Type B pancreatic cell (in vitro differentiated cells): Measurements from ENCODE around the gene CYSLTR2. TPM values are rescaled to one million over a fixed set of nuclear protein-coding genes. Genes with fewer than 3 reads are reported as not detected.

Experiments
- DNase-seq: peaks from one replicate; pipeline ENCODE4 v3.0.0; 2021; ENCODE audit warnings: mixed read lengths; ENCODE audit not compliant: unreplicated experiment; ENCODE audit errors: extremely low spot score
- H3K27ac Mint-ChIP-seq: 2 replicates; pipeline ENCODE4 v1.8.0; 2021; ENCODE audit warnings: mild to moderate bottlenecking, mixed read lengths
- H3K27me3 Mint-ChIP-seq: 2 replicates; pipeline ENCODE4 v1.8.0; 2021; ENCODE audit warnings: mixed read lengths
- H3K36me3 Mint-ChIP-seq: 2 replicates; pipeline ENCODE4 v1.8.0; 2021; ENCODE audit warnings: mixed read lengths
- H3K4me1 Mint-ChIP-seq: one replicate; pipeline ENCODE4 v1.8.0; 2021; ENCODE audit warnings: mixed read lengths; ENCODE audit not compliant: unreplicated experiment
- H3K4me3 Mint-ChIP-seq: 2 replicates; pipeline ENCODE4 v1.8.0; 2021; ENCODE audit warnings: mild to moderate bottlenecking, mixed read lengths
- H3K9me3 Mint-ChIP-seq: 2 replicates; pipeline ENCODE4 v1.8.0; 2021; ENCODE audit warnings: mixed read lengths
- total RNA-seq: library from RNA; stranded (reverse); gene quantifications from 2 replicates; pipeline ENCODE4 v1.2.1, GENCODE V29; 2021; ENCODE audit warnings: low replicate concordance
- TF ChIP-seq, protein P1 (sequence below): fragments of 200-600 bp; sonication (generic); conservative IDR thresholded peaks from 2 replicates; pipeline ENCODE4 v1.5.0; 2021; ENCODE audit warnings: antibody characterized with exemption, mild to moderate bottlenecking

CYSLTR2 gene
- total RNA-seq, 1 donor from 2014 or later = 4.7 TPM

DNA sequence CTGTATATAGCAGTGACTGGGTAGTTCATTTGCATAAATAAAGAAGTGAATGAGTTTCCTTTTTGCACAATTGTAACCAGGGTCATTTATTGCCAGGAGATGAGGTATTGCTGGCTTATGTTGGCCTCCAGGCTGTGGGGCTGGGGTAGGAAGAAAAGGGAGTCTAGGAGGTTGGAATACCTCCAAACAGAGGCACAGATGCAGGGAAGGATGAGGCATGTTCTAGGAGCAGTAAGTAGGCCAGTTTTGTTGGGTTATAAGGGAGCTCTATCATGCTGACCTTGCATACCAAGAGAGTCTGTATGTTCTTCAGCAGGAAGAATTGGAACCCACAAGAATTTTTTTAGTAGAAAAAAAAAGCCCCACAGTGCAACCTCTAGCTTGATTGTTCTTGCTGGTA is 17.2 kb upstream of the CYSLTR2 start:
- H3K9me3 Mint-ChIP-seq = peaks cover 5% of the 10 kb centered on the region
- TF ChIP-seq, protein P1, sequence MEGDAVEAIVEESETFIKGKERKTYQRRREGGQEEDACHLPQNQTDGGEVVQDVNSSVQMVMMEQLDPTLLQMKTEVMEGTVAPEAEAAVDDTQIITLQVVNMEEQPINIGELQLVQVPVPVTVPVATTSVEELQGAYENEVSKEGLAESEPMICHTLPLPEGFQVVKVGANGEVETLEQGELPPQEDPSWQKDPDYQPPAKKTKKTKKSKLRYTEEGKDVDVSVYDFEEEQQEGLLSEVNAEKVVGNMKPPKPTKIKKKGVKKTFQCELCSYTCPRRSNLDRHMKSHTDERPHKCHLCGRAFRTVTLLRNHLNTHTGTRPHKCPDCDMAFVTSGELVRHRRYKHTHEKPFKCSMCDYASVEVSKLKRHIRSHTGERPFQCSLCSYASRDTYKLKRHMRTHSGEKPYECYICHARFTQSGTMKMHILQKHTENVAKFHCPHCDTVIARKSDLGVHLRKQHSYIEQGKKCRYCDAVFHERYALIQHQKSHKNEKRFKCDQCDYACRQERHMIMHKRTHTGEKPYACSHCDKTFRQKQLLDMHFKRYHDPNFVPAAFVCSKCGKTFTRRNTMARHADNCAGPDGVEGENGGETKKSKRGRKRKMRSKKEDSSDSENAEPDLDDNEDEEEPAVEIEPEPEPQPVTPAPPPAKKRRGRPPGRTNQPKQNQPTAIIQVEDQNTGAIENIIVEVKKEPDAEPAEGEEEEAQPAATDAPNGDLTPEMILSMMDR = no peak
- H3K4me1 Mint-ChIP-seq = peaks cover 6% of the 10 kb centered on the region
- no peaks in the 10 kb centered on the region for H3K36me3 Mint-ChIP-seq
- DNase-seq = no peak
- no peaks in the 10 kb centered on the region for H3K27me3 Mint-ChIP-seq
- H3K4me3 Mint-ChIP-seq = no peak overlapping the region
- H3K27ac Mint-ChIP-seq = no peak overlapping the region

DNA sequence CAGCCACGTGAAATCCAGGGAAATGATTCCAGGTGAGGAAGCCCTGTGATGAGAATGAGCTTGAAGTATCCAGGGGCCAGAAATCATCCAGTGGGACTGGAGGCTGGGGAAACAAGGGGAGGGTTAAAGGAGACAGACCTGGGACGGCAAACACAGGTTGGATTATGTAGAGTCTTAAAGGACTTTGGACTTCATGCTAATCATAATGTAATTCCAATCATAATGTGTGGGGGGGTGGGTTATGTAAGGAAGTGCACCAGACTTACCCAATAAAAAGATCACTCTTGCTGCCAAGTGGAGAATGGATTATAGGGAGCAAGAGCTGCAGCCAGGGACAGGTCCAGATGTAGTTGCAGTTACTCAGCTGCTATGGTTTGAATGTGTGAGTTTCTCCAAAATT is 16.1 kb upstream of the CYSLTR2 start:
- H3K27me3 Mint-ChIP-seq = no peaks in the 10 kb centered on the region
- DNase-seq = no peak
- peaks cover 5% of the 10 kb centered on the region for H3K9me3 Mint-ChIP-seq
- H3K36me3 Mint-ChIP-seq = no peaks in the 10 kb centered on the region
- H3K4me1 Mint-ChIP-seq = peaks cover 6% of the 10 kb centered on the region
- TF ChIP-seq, protein P1 = no peak
- H3K27ac Mint-ChIP-seq = no peak overlapping the region
- no peak overlapping the region for H3K4me3 Mint-ChIP-seq

DNA sequence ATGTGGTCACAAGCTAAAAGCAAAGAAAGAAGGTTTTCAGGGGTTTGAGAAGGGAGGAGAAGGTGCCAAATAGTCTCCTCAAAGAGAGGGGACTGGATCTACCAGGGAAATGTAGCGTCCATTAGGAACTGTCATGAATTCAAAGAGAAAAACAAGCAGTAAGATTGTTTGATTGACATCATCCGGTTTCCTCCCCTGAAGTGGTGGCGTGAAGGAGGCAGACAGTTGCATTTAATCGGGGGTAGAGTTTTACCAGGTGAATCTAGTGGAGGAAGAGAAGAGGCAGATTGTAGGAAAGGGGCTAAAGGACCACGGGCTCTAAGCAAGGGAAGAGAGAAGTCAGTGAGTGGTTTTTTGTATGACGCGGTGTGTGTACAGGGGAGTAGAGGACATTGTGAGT is 13.0 kb upstream of the CYSLTR2 start:
- no peaks in the 10 kb centered on the region for H3K27me3 Mint-ChIP-seq
- peaks cover 6% of the 10 kb centered on the region for H3K4me1 Mint-ChIP-seq
- no peak overlapping the region for H3K27ac Mint-ChIP-seq
- no peak overlapping the region for H3K4me3 Mint-ChIP-seq
- no peak for DNase-seq
- H3K36me3 Mint-ChIP-seq = no peaks in the 10 kb centered on the region
- H3K9me3 Mint-ChIP-seq = peaks cover 5% of the 10 kb centered on the region
- TF ChIP-seq, protein P1 = no peak

DNA sequence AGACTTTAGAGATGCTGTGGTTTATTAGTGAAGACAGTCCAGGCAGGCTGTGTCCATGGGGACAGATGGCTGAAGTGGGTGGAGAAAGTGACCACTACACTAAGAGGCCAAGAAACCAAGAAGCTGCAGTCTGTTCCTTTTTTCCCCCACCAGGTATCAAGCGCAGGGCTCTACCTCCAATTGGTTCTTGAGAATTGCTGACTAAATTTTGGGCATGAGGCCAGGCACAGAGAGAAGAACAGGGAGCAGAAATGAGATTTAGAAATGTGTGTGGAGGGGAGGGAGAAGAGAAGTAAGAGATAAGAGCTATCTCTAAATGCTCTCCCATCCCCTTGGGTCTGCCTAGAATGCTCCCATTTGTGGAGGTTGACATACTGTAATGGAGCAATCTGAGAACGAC is 12.3 kb upstream of the CYSLTR2 start:
- H3K27ac Mint-ChIP-seq = no peak overlapping the region
- no peaks in the 10 kb centered on the region for H3K27me3 Mint-ChIP-seq
- DNase-seq = no peak
- TF ChIP-seq, protein P1 = no peak
- H3K4me3 Mint-ChIP-seq = no peak overlapping the region
- H3K36me3 Mint-ChIP-seq = no peaks in the 10 kb centered on the region
- H3K9me3 Mint-ChIP-seq = peaks cover 2% of the 10 kb centered on the region
- peaks cover 6% of the 10 kb centered on the region for H3K4me1 Mint-ChIP-seq

DNA sequence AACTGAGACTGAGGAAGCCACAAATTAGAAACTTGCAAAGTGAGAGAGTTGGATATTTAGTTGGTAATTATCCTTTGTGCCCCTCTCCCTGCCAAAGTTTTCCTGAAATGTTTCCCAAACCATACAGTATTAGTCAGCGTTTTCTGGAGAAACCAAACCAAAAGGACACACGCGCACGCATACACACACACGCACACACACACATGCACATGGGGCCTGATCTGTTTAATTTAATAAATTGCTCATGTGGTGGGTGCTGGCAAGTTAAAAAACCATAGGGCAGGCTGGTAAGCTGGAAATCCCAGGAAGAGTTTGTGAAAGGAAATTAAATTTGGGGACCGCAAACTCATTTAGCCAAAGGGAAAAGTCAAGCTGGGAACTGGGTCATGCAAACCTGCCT is 11.7 kb upstream of the CYSLTR2 start:
- Mint-ChIP-seq H3K4me3 (no peak overlapping the region), H3K4me1 (peaks cover 6% of the 10 kb centered on the region), H3K36me3 (no peaks in the 10 kb centered on the region), H3K27me3 (no peaks in the 10 kb centered on the region), H3K9me3 (no peaks in the 10 kb centered on the region), H3K27ac (no peak overlapping the region)
- TF ChIP-seq, protein P1 = no peak
- no peak for DNase-seq

DNA sequence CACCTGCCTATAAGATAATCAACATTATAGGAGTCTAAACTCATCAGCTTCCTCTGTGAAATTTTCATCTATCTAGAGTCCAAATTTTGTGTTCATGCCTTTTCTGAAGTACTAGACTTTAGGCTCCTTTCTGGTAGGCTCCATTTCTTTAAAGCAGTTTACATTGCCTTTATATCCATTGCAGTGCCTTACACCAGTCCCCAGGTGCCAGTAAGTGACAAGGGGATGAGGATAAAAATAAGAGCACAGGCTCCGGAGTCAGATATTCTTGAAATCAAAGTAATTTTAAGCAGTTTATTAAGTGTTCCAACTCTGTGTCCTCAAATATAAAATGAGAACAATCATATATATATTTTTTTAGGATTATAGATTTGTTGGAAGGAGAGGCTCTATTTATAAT is 10.6 kb upstream of the CYSLTR2 start:
- Mint-ChIP-seq H3K36me3 (no peaks in the 10 kb centered on the region), H3K9me3 (no peaks in the 10 kb centered on the region), H3K4me3 (no peak overlapping the region), H3K27me3 (no peaks in the 10 kb centered on the region), H3K27ac (no peak overlapping the region), H3K4me1 (peaks cover 6% of the 10 kb centered on the region)
- TF ChIP-seq, protein P1 = no peak
- DNase-seq = no peak
